GM21423 (cell line): ENCODE data around the gene TRAPPC3L.
"Not testable (repeated sequence)": the region's sequence is repeated elsewhere in the genome, so short reads cannot be mapped to it uniquely, and the experiment has no call there.

Experiments
- ATAC-seq: cut with Tn5 transposase; IDR thresholded peaks from one replicate; pipeline ENCODE4 v1.9.1; 2021; ENCODE audit warnings: mild to moderate bottlenecking, moderate library complexity; ENCODE audit not compliant: unreplicated experiment

The TRAPPC3L gene

DNA sequence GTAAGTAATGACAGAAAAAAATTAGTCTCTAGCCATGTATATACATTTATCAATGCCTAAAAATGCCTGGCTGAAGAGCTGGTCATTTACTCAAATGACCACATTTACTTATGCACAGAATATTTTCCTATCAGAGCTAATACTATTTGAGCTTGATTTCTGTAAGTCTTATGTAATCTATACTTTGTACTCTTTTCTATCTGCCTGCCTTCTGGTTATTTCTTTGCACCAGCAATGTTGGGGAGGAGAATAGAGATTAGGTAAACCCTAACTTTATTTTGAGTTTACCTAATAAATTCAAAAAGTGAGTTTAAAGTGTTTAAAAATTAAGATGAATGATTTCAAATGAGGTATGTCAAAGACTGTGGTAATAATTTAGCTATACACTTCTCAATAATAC, 30.3 kb downstream of the TRAPPC3L start:
- no peak for ATAC-seq

DNA sequence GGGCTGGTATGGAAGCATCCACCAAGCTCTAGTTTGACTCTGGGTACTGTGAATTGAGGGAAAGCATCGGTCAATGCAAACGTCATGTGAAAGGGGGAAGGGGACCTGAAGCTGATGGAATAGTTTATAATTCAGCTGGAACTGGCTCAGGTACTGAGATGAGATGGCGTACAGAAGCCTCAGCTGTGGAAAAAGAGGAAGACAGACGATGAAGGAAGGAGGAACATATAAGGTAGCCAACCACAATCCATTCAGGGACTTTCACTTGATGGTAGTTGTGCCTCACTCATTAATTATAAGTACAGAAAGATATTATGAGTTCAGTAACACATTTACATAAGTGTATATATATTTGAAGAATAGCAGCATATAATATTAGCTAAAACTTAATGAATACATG, 31.4 kb downstream of the TRAPPC3L start:
- ATAC-seq, result no peak

- ATAC-seq, result no peak
These were observed 32.1 kb downstream of the TRAPPC3L start for GRCh38 chr6:116513224-116513875.

- no peak for ATAC-seq
These were observed 32.8 kb downstream of the TRAPPC3L start for GRCh38 chr6:116512734-116513133.

- ATAC-seq, result peak; percentile 87
These were observed 33.3 kb downstream of the TRAPPC3L start for GRCh38 chr6:116512111-116512559.

GRCh38 chr6:116511424-116512110, 33.9 kb downstream of the TRAPPC3L start, which contains the start of gene CALHM5:
TSS of gene CALHM5 (plus strand) at chr6:116511639. CDS start at chr6:116511697, 58 bp downstream.
- no peak for ATAC-seq

DNA sequence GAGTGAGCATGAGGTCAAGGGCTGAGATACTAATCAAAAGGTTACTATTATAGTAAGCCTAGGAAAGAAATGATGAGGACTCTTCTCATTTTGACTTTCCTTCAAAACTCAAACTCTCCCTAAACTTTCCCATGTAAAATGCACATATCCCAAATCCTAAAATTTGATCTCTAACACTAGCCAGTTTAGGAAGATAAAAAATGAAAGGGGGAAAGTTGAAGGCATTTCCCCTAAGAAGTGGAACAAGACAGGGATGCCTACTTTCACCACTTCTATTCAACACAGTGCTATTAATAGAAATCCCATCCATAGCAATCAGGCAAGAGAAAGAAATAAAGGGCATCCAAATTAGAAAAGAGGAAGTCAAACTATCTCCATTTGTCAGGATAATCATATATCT, 37.0 kb downstream of the TRAPPC3L start:
- no peak for ATAC-seq

DNA sequence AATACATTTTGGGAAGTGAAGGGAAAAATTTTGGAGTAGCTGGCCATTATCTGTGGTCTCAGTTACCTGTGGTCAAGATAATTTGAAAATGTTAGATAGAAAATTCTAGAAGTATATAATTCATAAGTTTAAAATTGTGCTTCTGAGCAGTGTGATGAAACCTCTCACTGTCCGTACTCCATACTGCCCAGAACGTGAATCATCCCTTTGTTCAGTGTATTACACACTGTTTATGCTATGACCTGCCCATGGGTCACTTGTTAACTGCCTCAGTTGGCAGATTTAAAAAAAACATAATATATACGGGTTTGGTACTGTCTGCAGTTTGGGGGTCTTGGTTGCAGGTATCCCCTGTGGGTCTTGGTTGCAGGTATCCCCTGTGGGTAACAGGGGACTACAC, 38.2 kb downstream of the TRAPPC3L start:
- ATAC-seq, result no peak

DNA sequence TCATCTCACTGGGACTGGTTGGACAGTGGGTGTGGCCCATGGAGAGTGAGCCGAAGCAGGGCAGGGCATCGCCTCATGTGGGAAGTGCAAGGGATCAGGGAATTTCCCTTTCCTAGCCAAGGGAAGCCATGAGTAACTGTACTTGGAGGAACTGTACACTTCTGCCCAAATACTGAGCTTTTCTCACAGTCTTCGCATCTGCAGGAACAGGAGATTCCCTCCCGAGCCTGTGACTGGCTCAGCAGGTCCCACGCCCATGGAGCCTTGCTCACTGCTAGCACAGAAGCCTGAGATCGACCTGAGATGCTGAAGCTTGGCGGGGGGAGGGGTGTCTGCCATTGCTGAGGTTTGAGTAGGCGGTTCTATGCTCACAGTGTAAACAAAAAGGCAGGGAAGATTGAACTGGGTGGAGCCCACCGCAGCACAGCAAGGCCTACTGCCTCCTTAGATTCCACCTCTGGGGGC, 44.5 kb downstream of the TRAPPC3L start:
- ATAC-seq, result no peak

GRCh38 chr6:116497113-116497676, 48.3 kb downstream of the TRAPPC3L start:
- no peak for ATAC-seq

DNA sequence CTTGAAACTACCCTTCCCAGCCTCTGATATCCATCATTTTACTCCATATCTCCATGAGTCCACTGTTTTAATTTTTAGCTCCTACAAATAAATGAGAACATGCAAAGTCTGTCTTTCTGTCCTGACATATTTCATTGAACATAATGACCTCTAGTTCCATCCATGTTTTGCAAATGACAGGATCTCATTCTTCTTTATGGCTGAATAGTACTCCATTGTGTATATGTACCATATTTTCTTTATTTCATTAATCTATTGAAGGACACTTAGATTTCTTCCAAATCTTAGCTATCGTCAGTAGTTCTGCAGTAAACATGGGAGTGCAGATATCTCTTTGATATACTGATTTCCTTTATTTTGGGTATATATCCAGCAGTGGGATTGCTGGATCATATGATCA, 50.3 kb downstream of the TRAPPC3L start:
- not testable (repeated sequence) for ATAC-seq

- ATAC-seq, result no peak
These were observed 53.0 kb downstream of the TRAPPC3L start for GRCh38 chr6:116492331-116493067.

DNA sequence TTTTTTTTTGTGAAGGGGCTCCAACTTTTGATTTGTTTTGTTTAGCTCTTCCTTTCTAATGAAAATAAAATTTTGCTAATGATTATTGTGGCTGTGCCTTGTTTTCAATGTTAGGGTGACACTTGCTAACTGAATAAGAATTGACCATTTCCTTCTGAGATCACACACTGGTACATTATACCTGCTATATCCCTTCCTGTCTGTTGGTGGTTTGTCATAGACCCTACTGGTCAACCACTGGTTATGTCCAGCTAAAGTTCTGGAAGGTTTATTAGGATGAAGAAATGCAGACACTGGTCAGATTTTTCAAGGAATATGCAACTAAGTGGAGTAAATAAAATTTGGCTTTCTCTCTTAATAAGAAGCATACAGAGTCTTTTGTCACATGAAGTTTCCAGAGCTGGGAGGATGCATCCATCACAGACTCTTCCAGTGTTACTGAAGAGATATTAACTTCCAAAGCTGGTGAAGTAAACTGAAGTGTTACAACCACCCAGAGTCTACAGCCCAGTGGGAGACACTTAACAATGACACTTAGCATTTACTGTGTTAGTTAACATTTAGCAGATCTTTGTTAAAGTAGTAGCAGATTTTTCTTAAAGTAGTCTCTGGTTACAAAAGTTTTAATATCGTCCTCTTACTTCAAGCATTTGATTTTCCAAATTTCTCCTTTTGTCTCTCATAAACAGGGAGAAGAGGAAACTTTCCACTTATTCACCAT, 53.7 kb downstream of the TRAPPC3L start:
- ATAC-seq, result no peak

GRCh38 chr6:116485559-116486184, 59.8 kb downstream of the TRAPPC3L start:
- no peak for ATAC-seq

DNA sequence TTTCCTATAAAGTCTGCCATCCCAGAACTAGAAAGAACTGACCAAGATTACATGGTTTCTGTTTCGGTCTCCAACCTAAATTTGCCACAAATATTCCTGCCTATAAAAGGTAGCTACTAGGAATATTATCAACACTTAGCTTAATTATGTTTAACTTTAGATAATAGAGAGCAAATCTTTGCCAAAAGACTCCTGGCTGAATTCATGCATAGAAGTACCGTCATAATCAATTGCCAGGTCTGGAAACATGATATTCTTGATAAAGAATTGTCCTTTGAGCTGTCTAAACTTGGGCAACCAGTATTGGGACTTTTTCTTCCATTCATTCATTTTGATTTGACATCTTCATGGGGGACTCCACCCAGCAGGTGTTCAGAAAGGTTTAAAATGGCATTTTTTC, 61.9 kb downstream of the TRAPPC3L start:
- no peak for ATAC-seq

GRCh38 chr6:116482780-116483179, 62.7 kb downstream of the TRAPPC3L start:
- no peak for ATAC-seq

DNA sequence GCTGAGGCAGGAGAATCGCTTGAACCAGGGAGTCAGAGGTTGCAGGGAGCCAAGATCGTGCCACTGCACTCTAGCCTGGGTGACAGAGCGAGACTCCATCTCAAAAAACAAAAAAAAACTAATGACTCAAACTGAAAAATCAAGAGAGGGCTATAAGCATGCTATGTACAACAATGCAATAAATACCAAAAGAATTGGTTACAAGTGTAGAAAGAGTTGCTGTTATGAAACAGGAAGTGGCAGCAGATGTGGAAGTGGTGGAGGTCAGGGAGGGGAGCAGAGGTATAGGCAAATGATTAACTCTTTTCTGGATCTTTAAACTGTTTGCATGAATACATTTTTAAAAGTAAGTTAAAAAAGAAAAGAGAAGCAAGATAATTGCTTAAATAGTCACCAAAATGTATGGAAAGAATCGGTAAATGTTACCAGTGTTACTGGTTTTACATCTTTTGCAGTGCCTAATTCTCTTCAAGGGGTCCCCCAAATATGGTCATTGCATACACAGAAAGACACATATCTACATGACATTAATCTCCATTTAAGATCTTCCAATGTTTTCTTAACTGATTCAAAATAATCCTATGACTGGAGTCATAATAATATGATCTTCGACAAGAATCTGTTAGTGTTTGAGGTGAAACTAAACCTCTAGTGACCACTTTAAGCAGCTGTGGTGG, 69.3 kb downstream of the TRAPPC3L start:
- ATAC-seq, result peak; percentile 100

GRCh38 chr6:116475141-116475540, 70.3 kb downstream of the TRAPPC3L start:
- no peak for ATAC-seq

GRCh38 chr6:116472706-116473105, 72.8 kb downstream of the TRAPPC3L start:
- ATAC-seq, result no peak

DNA sequence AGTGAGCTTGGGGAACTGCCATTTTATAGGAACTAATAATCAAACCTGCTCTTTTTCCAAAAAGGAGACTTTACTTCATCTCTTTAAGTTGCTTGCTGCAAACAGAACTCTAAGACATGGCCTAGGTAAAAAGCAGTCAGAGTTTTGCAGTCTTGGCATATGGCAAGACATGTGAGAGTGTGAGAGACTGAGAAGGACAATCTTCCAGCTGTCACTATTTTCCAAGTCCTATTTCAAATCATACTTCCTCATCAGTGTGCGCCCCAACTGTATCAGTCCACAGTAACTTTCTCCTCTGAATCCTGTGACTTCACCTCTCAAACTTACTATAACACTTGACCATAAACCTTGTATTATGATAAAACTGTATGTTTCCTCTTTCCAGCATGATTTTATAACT, 74.0 kb downstream of the TRAPPC3L start:
- no peak for ATAC-seq
